Uterus (tissue), 4 donors: ENCODE data around the gene ZNF326. TPM values are rescaled to one million over a fixed set of nuclear protein-coding genes. Genes with fewer than 3 reads are reported as not detected.

ENCODE experiments used
- DNase-seq, 2 donors: peaks; one replicate each; pipeline ENCODE4 v3.0.0-alpha.2; 2019 to 2020
- H3K27ac ChIP-seq, 2 donors: fragments of 200-600 bp; sonication (generic); 1 replicate in 1 of 2; 2 replicates in 1 of 2; pipeline ENCODE4 v1.5.1; 2016 to 2018
- H3K27me3 ChIP-seq, 2 donors: fragments of 200-600 bp; sonication (generic); one replicate each; pipeline ENCODE4 v1.5.1; 2018 to 2019; ENCODE audit warnings: control low read depth in 1 of 2
- H3K36me3 ChIP-seq, 2 donors: fragments of 200-600 bp; sonication (generic); one replicate each; pipeline ENCODE4 v1.5.1; 2019; ENCODE audit warnings: control low read depth in 1 of 2
- H3K4me1 ChIP-seq, 2 donors: fragments of 200-600 bp; sonication (generic); one replicate each; pipeline ENCODE4 v1.5.1; 2018 to 2019; ENCODE audit warnings: control low read depth in 1 of 2
- H3K4me3 ChIP-seq, 2 donors: fragments of 200-600 bp; sonication (generic); 1 replicate in 1 of 2; 2 replicates in 1 of 2; pipeline ENCODE4 v1.5.1; 2018 to 2019; ENCODE audit warnings: mild to moderate bottlenecking in 1 of 2
- H3K9me3 ChIP-seq, 2 donors: fragments of 200-600 bp; sonication (generic); one replicate each; pipeline ENCODE4 v1.5.1; 2019; ENCODE audit warnings: control low read depth in 1 of 2
- CTCF ChIP-seq, 4 experiments: fragments of 200-600 bp in 2 of 4; fragments of 450-650 bp in 2 of 4; sonication (generic) in 2 of 4; IDR thresholded peaks; one replicate each; pipeline ENCODE4 v1.5.1; 2016 to 2019; ENCODE audit warnings: antibody characterized with exemption in 4 of 4, mild to moderate bottlenecking in 2 of 4, moderate library complexity in 1 of 4
- POLR2A ChIP-seq, 2 donors: fragments of 450-650 bp; IDR thresholded peaks; one replicate each; pipeline ENCODE4 v1.6.1; 2016; ENCODE audit warnings: antibody characterized with exemption in 2 of 2, mild to moderate bottlenecking in 1 of 2, moderate library complexity in 1 of 2
- intact Hi-C: fragments of 100-400 bp; cut with DNase I; formaldehyde crosslinking; loops from one replicate; pipeline ENCODE4 v1.15.1; 2023; ENCODE audit warnings: low total_unique reads
- small RNA-seq: library from RNA; depleted of rRNA; stranded (forward); fragments of <200 nt; gene quantifications from one replicate; pipeline ENCODE3, GENCODE V24; 2016
- total RNA-seq, 4 donors: library from RNA; depleted of rRNA in 3 of 4; stranded (reverse); fragments of >200 nt in 3 of 4; gene quantifications; one replicate each; pipeline versions ENCODE4 v1.1.0 to v1.2.4, GENCODE V29; 2014 to 2023
- donor health status: DM: yes; HTN: yes; CAD: no.

Gene ZNF326
- total RNA-seq, 4 donors from 2014 or later: 6.7 to 43.3 (median 24.1) TPM

- Histone ChIP-seq H3K36me3 (no peaks in the 10 kb centered on the region), H3K4me1 (no peaks in the 10 kb centered on the region), H3K9me3 (no peaks in the 10 kb centered on the region), H3K4me3 (no peak overlapping the region), H3K27me3 (no peaks in the 10 kb centered on the region), H3K27ac (no peak overlapping the region)
- intact Hi-C loops: no loop called here
- TF ChIP-seq CTCF (IDR thresholded peaks at IDR 0.05) (no peak), POLR2A (IDR thresholded peaks at IDR 0.05) (no peak)
- DNase-seq: no peak
Observed at GRCh38 chr1:90074970-90075391, 80.1 kb downstream of the ZNF326 start.

GRCh38 chr1:90083995-90084394 lies 89.1 kb downstream of the ZNF326 start:
- H3K4me1 ChIP-seq: no peaks in the 10 kb centered on the region
- no peak for TF ChIP-seq POLR2A (IDR thresholded peaks at IDR 0.05)
- no peak for TF ChIP-seq CTCF (IDR thresholded peaks at IDR 0.05)
- no peak overlapping the region for H3K27ac ChIP-seq
- H3K9me3 ChIP-seq: no peaks in the 10 kb centered on the region
- no peaks in the 10 kb centered on the region for H3K27me3 ChIP-seq
- no peaks in the 10 kb centered on the region for H3K36me3 ChIP-seq
- H3K4me3 ChIP-seq: no peak overlapping the region
- DNase-seq: no peak
- intact Hi-C loops: no loop called here

Small RNA genes lying within 50 kb of the gene (small RNA-seq; reads per million reads assigned to genes)
- gene RN7SKP272: not detected

Other genes with a start within 250 kb of the ZNF326 start
- gene LRRC8D, start 174.1 kb upstream of the ZNF326 start, total RNA-seq: 10 to 100 TPM; 12.0 to 47.4 (median 17.8) TPM